HCT116 (cell line): ENCODE measurements around the gene CCR5AS.

Experiments used
- ATAC-seq: fragments of 200-7000 bp; cut with Tn5 transposase; 2 replicates; pipeline ENCODE4 v1.9.1; 2020; ENCODE audit warnings: mild to moderate bottlenecking, moderate library complexity
- BruUV-seq: library from RNA; stranded (reverse); fragments of 400-500 nt; replicated peaks from 2 replicates; lab custom pipeline; 2021; lab: Mats Ljungman, UMichigan
- CTCF ChIA-PET: fragments of 300-600 bp; sonication (Branson Sonifier 250); formaldehyde crosslinking; loops from one replicate; lab custom pipeline; 2021; ENCODE audit warnings: antibody characterized with exemption; lab: Charles Lee
- POLR2A ChIA-PET: fragments of 300-600, 350-600 bp; sonication (Branson Sonifier 250); formaldehyde crosslinking; loops from one replicate; lab custom pipeline; 2021; ENCODE audit warnings: antibody characterized with exemption; lab: Charles Lee
- RAD21 ChIA-PET, 2 experiments: fragments of 300-600 bp; sonication (Branson Sonifier 250); formaldehyde crosslinking; loops; one replicate each; lab custom pipeline; 2023; ENCODE audit warnings: low total read pairs in 2 of 2; ENCODE audit not compliant: uncharacterized antibody in 2 of 2, unreplicated experiment in 2 of 2, low non-redundant PET in 1 of 2; lab: Charles Lee
- DNase-seq: peaks from one replicate; pipeline ENCODE4 v3.0.0-alpha.2; 2010; ENCODE audit warnings: low read depth, low spot score
- H2AFZ ChIP-seq: fragments of 200-600 bp; shearing (Covaris generic), sonication (generic); 2 replicates; pipeline ENCODE4 v1.6.1; 2017; ENCODE audit warnings: low read depth, mixed run types, mixed read lengths, antibody characterized with exemption, low read length; ENCODE audit not compliant: poor library complexity, severe bottlenecking
- H3K27ac ChIP-seq: 2 replicates; pipeline ENCODE4 v1.5.1; 2012; ENCODE audit warnings: low read depth, low read length
- H3K27me3 ChIP-seq: fragments of 200-600 bp; sonication (generic); 2 replicates; pipeline ENCODE4 v1.6.1; 2016; ENCODE audit warnings: mixed run types, low read length, mixed read lengths; ENCODE audit not compliant: insufficient read depth
- H3K36me3 ChIP-seq, 2 experiments: fragments of 200-500 bp in 1 of 2; fragments of 200-600 bp in 1 of 2; sonication (Bioruptor generic) in 1 of 2; sonication (generic) in 1 of 2; 2 replicates each; pipeline versions ENCODE4 v1.5.1 to v1.6.1; 2014 to 2016; ENCODE audit warnings: low read length in 2 of 2, inconsistent platforms in 1 of 2, mixed read lengths in 1 of 2, mixed run types in 1 of 2; ENCODE audit not compliant: insufficient read depth in 2 of 2, control insufficient read depth in 1 of 2
- H3K4me1 ChIP-seq, 2 experiments: fragments of 200-600 bp in 1 of 2; sonication (generic) in 1 of 2; 2 replicates each; pipeline versions ENCODE4 v1.5.1 to v1.6.1; 2012 to 2017; ENCODE audit warnings: low read length in 2 of 2, inconsistent platforms in 1 of 2, mild to moderate bottlenecking in 1 of 2, mixed read lengths in 1 of 2, mixed run types in 1 of 2, moderate library complexity in 1 of 2; ENCODE audit not compliant: insufficient read depth in 2 of 2, control insufficient read depth in 1 of 2
- H3K4me2 ChIP-seq: fragments of 200-600 bp; sonication (generic); 2 replicates; pipeline ENCODE4 v1.6.1; 2017; ENCODE audit warnings: mixed run types, low read length, mixed read lengths
- H3K4me3 ChIP-seq, 2 experiments: fragments of 200-600 bp in 1 of 2; sonication (generic) in 1 of 2; replicated peaks in 1 of 2; 2 replicates each; pipeline ENCODE4 v1.5.1; 2011 to 2016; ENCODE audit warnings: low read length in 2 of 2, control low read depth in 1 of 2, low read depth in 1 of 2, mild to moderate bottlenecking in 1 of 2, mixed read lengths in 1 of 2, mixed run types in 1 of 2
- H3K79me2 ChIP-seq: fragments of 200-600 bp; sonication (generic); 2 replicates; pipeline ENCODE4 v1.6.1; 2017; ENCODE audit warnings: mild to moderate bottlenecking, mixed run types, low read length, moderate library complexity, mixed read lengths; ENCODE audit not compliant: insufficient read depth
- H3K9ac ChIP-seq: fragments of 200-600 bp; sonication (generic); 2 replicates; pipeline ENCODE4 v1.6.1; 2016; ENCODE audit warnings: low read length, mixed read lengths
- H3K9me2 ChIP-seq: fragments of 200-600 bp; sonication (generic), shearing (Covaris generic); 2 replicates; pipeline ENCODE4 v1.6.1; 2017; ENCODE audit warnings: mixed run types, mild to moderate bottlenecking, moderate library complexity; ENCODE audit not compliant: insufficient read depth
- H3K9me3 ChIP-seq, 2 experiments: fragments of 200-500 bp in 1 of 2; fragments of 200-600 bp in 1 of 2; sonication (Bioruptor generic) in 1 of 2; sonication (generic) in 1 of 2; 2 replicates each; pipeline ENCODE4 v1.6.1; 2014 to 2017; ENCODE audit warnings: low read length in 2 of 2, mixed read lengths in 2 of 2, inconsistent platforms in 1 of 2, low read depth in 1 of 2, mild to moderate bottlenecking in 1 of 2, mixed run types in 1 of 2, moderate library complexity in 1 of 2; ENCODE audit not compliant: control insufficient read depth in 1 of 2, insufficient read depth in 1 of 2
- H4K20me1 ChIP-seq: fragments of 200-600 bp; sonication (generic), shearing (Covaris generic); 2 replicates; pipeline ENCODE4 v1.6.1; 2017; ENCODE audit warnings: mixed run types, mild to moderate bottlenecking, moderate library complexity; ENCODE audit not compliant: insufficient read depth
- EZH2 ChIP-seq: fragments of 200-600 bp; sonication (generic); IDR thresholded peaks from 2 replicates; pipeline ENCODE4 v1.6.1; 2017; ENCODE audit warnings: antibody characterized with exemption, mixed run types
- POLR2AphosphoS5 ChIP-seq: IDR thresholded peaks from 2 replicates; pipeline ENCODE4 v1.6.1; 2011; ENCODE audit warnings: mild to moderate bottlenecking, low read depth, low read length, moderate library complexity
- SIN3A ChIP-seq: IDR thresholded peaks from 2 replicates; pipeline ENCODE4 v1.6.1; 2012; ENCODE audit warnings: low read depth
- SP1 ChIP-seq: IDR thresholded peaks from 2 replicates; pipeline ENCODE4 v1.6.1; 2012; ENCODE audit warnings: low read depth
- SRF ChIP-seq: IDR thresholded peaks from 2 replicates; pipeline ENCODE4 v1.6.1; 2012; ENCODE audit warnings: low read depth
- TCF7L2 ChIP-seq: IDR thresholded peaks from 2 replicates; pipeline ENCODE4 v1.7.0; 2011; ENCODE audit warnings: borderline replicate concordance, inconsistent platforms; ENCODE audit not compliant: insufficient read depth, insufficient read length; ENCODE audit errors: extremely low read depth
- ZFX ChIP-seq: fragments of 450-650 bp; IDR thresholded peaks from 2 replicates; pipeline ENCODE4 v1.6.1; 2017
- intact Hi-C: fragments of 100-400 bp; cut with micrococcal nuclease; formaldehyde crosslinking; loops from 2 replicates; pipeline ENCODE4 v1.10.0; 2022
- TF ChIP-seq, protein P1 (sequence below): IDR thresholded peaks from 2 replicates; pipeline ENCODE4 v1.6.1; 2012
- TF ChIP-seq, protein P2 (sequence below): IDR thresholded peaks from 2 replicates; pipeline ENCODE4 v1.6.1; 2012
- TF ChIP-seq, protein P3 (sequence below): IDR thresholded peaks from 2 replicates; pipeline ENCODE4 v1.6.1; 2012; ENCODE audit warnings: low read depth

Gene CCR5AS

DNA sequence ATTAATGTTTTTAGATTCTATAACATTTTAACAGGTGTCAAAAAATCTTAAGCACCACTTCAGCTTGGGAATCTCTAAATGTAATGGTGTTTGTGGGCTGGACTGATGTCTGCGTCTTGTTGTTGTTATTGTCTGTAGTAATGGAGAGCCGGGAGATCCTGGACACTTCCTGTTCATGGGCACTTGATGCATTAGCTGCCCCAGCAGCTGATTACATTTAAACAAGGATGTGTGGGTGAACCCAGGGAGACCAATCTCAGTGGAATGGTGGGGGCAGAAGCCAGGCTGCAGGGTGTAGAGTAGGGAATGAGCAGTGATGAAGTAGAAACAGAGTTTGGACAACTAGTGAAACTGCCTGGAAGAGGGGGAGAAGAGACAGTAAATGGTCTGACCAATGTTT is 7.8 kb downstream of the CCR5AS start:
- POLR2A ChIA-PET = no interaction called here
- H3K9ac ChIP-seq = no peak overlapping the region
- TF ChIP-seq, protein P1, sequence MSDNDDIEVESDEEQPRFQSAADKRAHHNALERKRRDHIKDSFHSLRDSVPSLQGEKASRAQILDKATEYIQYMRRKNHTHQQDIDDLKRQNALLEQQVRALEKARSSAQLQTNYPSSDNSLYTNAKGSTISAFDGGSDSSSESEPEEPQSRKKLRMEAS = no peak
- TF ChIP-seq POLR2AphosphoS5 (no peak), TCF7L2 (no peak), SRF (no peak), EZH2 (no peak)
- intact Hi-C loops = no loop called here
- no peak overlapping the region for H3K4me2 ChIP-seq
- no peak overlapping the region for H3K27ac ChIP-seq
- no peaks in the 10 kb centered on the region for H3K9me3 ChIP-seq
- H3K79me2 ChIP-seq = no peaks in the 10 kb centered on the region
- no TSS peak for BruUV-seq
- ATAC-seq (no peak), DNase-seq (no peak)
- H3K36me3 ChIP-seq = no peaks in the 10 kb centered on the region
- no peak overlapping the region for H2AFZ ChIP-seq
- H3K4me3 ChIP-seq = no peak overlapping the region
- RAD21 ChIA-PET = no interaction called here
- no peaks in the 10 kb centered on the region for H3K4me1 ChIP-seq
- CTCF ChIA-PET = no interaction called here
- H4K20me1 ChIP-seq = no peaks in the 10 kb centered on the region
- no peaks in the 10 kb centered on the region for H3K9me2 ChIP-seq
- no peaks in the 10 kb centered on the region for H3K27me3 ChIP-seq

DNA sequence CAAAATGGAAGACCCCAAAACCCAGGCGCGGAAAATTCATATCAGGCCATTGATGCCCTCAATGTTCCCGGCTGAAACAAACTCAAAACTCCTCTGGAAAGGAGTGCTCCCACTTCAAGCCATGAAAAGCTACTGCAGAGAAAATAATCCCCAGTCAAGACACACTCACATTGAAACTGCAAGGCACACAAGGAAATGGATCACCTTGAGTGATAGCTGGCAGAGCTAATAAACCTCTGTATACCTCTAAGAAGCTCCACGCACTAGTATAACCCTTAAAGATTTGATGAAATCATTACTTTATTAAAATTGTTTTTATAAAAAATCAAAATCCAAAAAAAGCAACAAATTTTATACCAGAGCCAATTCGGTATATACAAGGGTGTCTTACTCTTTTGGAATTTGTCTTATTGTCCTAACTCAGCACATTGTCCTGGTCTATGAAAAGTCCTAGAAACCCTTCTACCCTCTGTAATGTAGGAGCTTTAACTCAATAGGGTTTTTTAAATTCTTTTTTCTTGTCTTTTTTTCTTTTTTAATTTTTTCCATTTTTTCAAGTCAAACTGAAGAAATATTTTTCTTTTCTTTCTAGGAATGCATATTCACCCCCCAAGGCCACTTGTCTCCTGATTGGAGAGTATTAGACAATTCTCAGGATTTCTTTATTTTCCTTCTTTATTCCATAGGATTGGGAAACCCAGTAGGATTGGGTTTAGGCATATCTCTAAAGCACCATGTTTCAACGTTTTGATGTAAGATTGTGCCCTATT is 8.5 kb downstream of the CCR5AS start:
- no peak overlapping the region for H3K4me2 ChIP-seq
- H4K20me1 ChIP-seq = no peaks in the 10 kb centered on the region
- no peak overlapping the region for H3K4me3 ChIP-seq
- no peak overlapping the region for H3K9ac ChIP-seq
- POLR2A ChIA-PET = no interaction called here
- H3K27ac ChIP-seq = no peak overlapping the region
- no peaks in the 10 kb centered on the region for H3K36me3 ChIP-seq
- CTCF ChIA-PET = interaction anchor here (1.2 kb wide), 1 partner anchor 15 kb away, joined by 3 read pairs; no protein-coding TSS in a partner anchor
- DNase-seq (no peak), ATAC-seq (no peak)
- H3K9me3 ChIP-seq = no peaks in the 10 kb centered on the region
- H2AFZ ChIP-seq = no peak overlapping the region
- no TSS peak for BruUV-seq
- H3K9me2 ChIP-seq = no peaks in the 10 kb centered on the region
- TF ChIP-seq, protein P2, sequence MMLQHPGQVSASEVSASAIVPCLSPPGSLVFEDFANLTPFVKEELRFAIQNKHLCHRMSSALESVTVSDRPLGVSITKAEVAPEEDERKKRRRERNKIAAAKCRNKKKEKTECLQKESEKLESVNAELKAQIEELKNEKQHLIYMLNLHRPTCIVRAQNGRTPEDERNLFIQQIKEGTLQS = no peak
- TF ChIP-seq SP1 (no peak), TCF7L2 (no peak), SIN3A (no peak), ZFX (no peak)
- TF ChIP-seq, protein P3, sequence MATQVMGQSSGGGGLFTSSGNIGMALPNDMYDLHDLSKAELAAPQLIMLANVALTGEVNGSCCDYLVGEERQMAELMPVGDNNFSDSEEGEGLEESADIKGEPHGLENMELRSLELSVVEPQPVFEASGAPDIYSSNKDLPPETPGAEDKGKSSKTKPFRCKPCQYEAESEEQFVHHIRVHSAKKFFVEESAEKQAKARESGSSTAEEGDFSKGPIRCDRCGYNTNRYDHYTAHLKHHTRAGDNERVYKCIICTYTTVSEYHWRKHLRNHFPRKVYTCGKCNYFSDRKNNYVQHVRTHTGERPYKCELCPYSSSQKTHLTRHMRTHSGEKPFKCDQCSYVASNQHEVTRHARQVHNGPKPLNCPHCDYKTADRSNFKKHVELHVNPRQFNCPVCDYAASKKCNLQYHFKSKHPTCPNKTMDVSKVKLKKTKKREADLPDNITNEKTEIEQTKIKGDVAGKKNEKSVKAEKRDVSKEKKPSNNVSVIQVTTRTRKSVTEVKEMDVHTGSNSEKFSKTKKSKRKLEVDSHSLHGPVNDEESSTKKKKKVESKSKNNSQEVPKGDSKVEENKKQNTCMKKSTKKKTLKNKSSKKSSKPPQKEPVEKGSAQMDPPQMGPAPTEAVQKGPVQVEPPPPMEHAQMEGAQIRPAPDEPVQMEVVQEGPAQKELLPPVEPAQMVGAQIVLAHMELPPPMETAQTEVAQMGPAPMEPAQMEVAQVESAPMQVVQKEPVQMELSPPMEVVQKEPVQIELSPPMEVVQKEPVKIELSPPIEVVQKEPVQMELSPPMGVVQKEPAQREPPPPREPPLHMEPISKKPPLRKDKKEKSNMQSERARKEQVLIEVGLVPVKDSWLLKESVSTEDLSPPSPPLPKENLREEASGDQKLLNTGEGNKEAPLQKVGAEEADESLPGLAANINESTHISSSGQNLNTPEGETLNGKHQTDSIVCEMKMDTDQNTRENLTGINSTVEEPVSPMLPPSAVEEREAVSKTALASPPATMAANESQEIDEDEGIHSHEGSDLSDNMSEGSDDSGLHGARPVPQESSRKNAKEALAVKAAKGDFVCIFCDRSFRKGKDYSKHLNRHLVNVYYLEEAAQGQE = no peak
- no peaks in the 10 kb centered on the region for H3K27me3 ChIP-seq
- RAD21 ChIA-PET = no interaction called here
- no peaks in the 10 kb centered on the region for H3K79me2 ChIP-seq
- intact Hi-C loops = no loop called here
- no peaks in the 10 kb centered on the region for H3K4me1 ChIP-seq
